ENCODE results near the gene HES3. TPM values are rescaled to one million over a fixed set of nuclear protein-coding genes. Genes with fewer than 3 reads are reported as not detected.

Gene HES3
- total and polyA plus RNA-seq, 2 of the 4 experiments (the other 2 are of a cell fraction), result not detected

GRCh38 chr1:6222636-6223035, 21.3 kb upstream of the HES3 start:
- Histone ChIP-seq H2BK5ac (ENCODE audit: low read depth, low read length, poor library complexity, severe bottlenecking) (no peak overlapping the region), H2AK9ac (replicated peaks; ENCODE audit: low read depth, low read length, poor library complexity) (no peak overlapping the region), H2BK120ac (ENCODE audit: low read depth, low read length) (no peak overlapping the region), H3K27ac (ENCODE audit: insufficient read depth, low read length) (no peak overlapping the region), H4K20me1 (ENCODE audit: insufficient read depth, low read length) (no peaks in the 10 kb centered on the region; the same call in 1 of the 2 replicates), H3K79me1 (ENCODE audit: low read depth in 1 of 2, low read length in 2 of 2) (peaks cover 0 to 5% of the 10 kb centered on the region in 2 experiments; a peak in 2 of 4 replicates), H2AK5ac (ENCODE audit: low read depth, low read length) (no peak overlapping the region), H3K56ac (ENCODE audit: extremely low read depth, insufficient read depth, low read length) (no peak overlapping the region), H2AFZ (replicated peaks; ENCODE audit: low read length, poor library complexity) (no peak overlapping the region), H4K5ac (ENCODE audit: low read depth, low read length) (no peak overlapping the region), H3K36me3 (ENCODE audit: control insufficient read depth, insufficient read depth, low read length) (peaks cover 34% of the 10 kb centered on the region), H3K4me1 (ENCODE audit: control insufficient read depth, insufficient read depth, low read length) (no peaks in the 10 kb centered on the region), H3K4me2 (ENCODE audit: low read depth, low read length) (no peak overlapping the region), H3K27me3 (ENCODE audit: control insufficient read depth, insufficient read depth, low read length) (no peaks in the 10 kb centered on the region), H3K9ac (ENCODE audit: low read depth, low read length) (no peak overlapping the region), H3K4me3 (ENCODE audit: insufficient read depth, low read depth, low read length) (no peak overlapping the region), H4K8ac (ENCODE audit: low read depth in 2 of 2, low read length in 2 of 2) (no peak overlapping the region), H3K23ac (ENCODE audit: low read depth, low read length) (no peak overlapping the region), H3K4ac (ENCODE audit: low read depth, low read length) (no peak overlapping the region), H2BK20ac (ENCODE audit: low read depth, low read length) (no peak overlapping the region), H3K14ac (replicated peaks; ENCODE audit: low read depth, low read length) (no peak overlapping the region), H3K9me3 (ENCODE audit: control insufficient read depth, insufficient read depth, low read length) (no peaks in the 10 kb centered on the region), H3K18ac (ENCODE audit: low read depth, low read length) (no peak overlapping the region), H2BK15ac (ENCODE audit: low read depth, low read length) (no peak overlapping the region), H4K91ac (ENCODE audit: insufficient read depth, low read depth, low read length) (no peak overlapping the region), H3K9me1 (ENCODE audit: insufficient read depth, low read length) (no peaks in the 10 kb centered on the region; the same call in 1 of the 2 replicates)
- TF ChIP-seq MXI1 (IDR thresholded peaks at IDR 0.05; ENCODE audit: borderline replicate concordance, low read depth, low read length), result no peak
- TF ChIP-seq FOS (IDR thresholded peaks at IDR 0.05; ENCODE audit: low read depth, low read length), result no peak
- TF ChIP-seq NFE2L2 (IDR thresholded peaks at IDR 0.05; ENCODE audit: low read depth, low read length), result no peak
- TF ChIP-seq, protein P1, sequence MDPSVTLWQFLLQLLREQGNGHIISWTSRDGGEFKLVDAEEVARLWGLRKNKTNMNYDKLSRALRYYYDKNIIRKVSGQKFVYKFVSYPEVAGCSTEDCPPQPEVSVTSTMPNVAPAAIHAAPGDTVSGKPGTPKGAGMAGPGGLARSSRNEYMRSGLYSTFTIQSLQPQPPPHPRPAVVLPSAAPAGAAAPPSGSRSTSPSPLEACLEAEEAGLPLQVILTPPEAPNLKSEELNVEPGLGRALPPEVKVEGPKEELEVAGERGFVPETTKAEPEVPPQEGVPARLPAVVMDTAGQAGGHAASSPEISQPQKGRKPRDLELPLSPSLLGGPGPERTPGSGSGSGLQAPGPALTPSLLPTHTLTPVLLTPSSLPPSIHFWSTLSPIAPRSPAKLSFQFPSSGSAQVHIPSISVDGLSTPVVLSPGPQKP (IDR thresholded peaks at IDR 0.05; ENCODE audit: borderline replicate concordance, low read depth, low read length), result no peak
- TF ChIP-seq CEBPB (IDR thresholded peaks at IDR 0.05; ENCODE audit: low read depth, low read length), result no peak
- no peak for TF ChIP-seq CHD1 (IDR thresholded peaks at IDR 0.05; ENCODE audit: low read depth, low read length)
- no peak for TF ChIP-seq BHLHE40 (IDR thresholded peaks at IDR 0.05; ENCODE audit: low read depth, low read length)
- ChIA-PET POLR2A (ENCODE audit: unreplicated experiment) (no interaction called here), CTCF (no interaction called here)
- DNase-seq, result peak; percentile 31
- no TSS peak for BruUV-seq (replicated peaks)
- dilution Hi-C loops (cut with HindIII; ENCODE audit: low sequenced_read_pairs, unreplicated experiment) (no loop called here), intact Hi-C loops (cut with micrococcal nuclease) (no loop called here), in situ Hi-C loops (cut with MboI; ENCODE audit: low sequenced_read_pairs) (no loop called here)
- ATAC-seq (ENCODE audit: low read depth), result peak; percentile 62
- WGBS, 2 experiments (ENCODE audit: extremely low coverage in 2 of 2, insufficient read length in 1 of 2), result no CpG with 5 or more reads among the region's 6 CpGs

All from IMR-90 (cell line).